IMR-90 (cell line): Measurements from ENCODE around the gene OPCML. TPM values are rescaled to one million over a fixed set of nuclear protein-coding genes. Genes with fewer than 3 reads are reported as not detected.

Experiments
- ATAC-seq: fragments of 200-7000 bp; cut with Tn5 transposase; 2 replicates; pipeline ENCODE4 v1.9.1; 2020; ENCODE audit warnings: low read depth, mild to moderate bottlenecking, moderate library complexity
- BruUV-seq: library from RNA; stranded (reverse); fragments of 400-500 nt; replicated peaks from 2 replicates; lab custom pipeline; 2021; lab: Mats Ljungman, UMichigan
- CTCF ChIA-PET: fragments of 300-600 bp; formaldehyde crosslinking; extraction: SDS; loops from one replicate; lab custom pipeline; 2021; ENCODE audit warnings: antibody characterized with exemption; lab: Yijun Ruan, JAX
- POLR2A ChIA-PET: fragments of 300-600 bp; sonication (Branson Sonifier 250); formaldehyde crosslinking; loops from one replicate; lab custom pipeline; 2022; ENCODE audit warnings: antibody characterized with exemption; ENCODE audit not compliant: unreplicated experiment; lab: Charles Lee
- DNase-seq: peaks from one replicate; pipeline ENCODE4 v3.0.0; 2013
- H2AFZ ChIP-seq: replicated peaks from 2 replicates; pipeline ENCODE3; 2013; ENCODE audit warnings: low read length, mild to moderate bottlenecking; ENCODE audit not compliant: poor library complexity
- H2AK5ac ChIP-seq: 2 replicates; pipeline ENCODE4 v1.6.1; 2013; ENCODE audit warnings: low read depth, low read length, inconsistent platforms
- H2AK9ac ChIP-seq: replicated peaks from 2 replicates; pipeline ENCODE3; 2013; ENCODE audit warnings: mild to moderate bottlenecking, low read depth, low read length, moderate library complexity; ENCODE audit not compliant: poor library complexity
- H2BK120ac ChIP-seq: 2 replicates; pipeline ENCODE4 v1.6.1; 2013; ENCODE audit warnings: low read depth, low read length, inconsistent platforms
- H2BK15ac ChIP-seq: 3 replicates; pipeline ENCODE4 v1.6.1; 2013; ENCODE audit warnings: low read depth, low read length, inconsistent platforms
- H2BK20ac ChIP-seq: 2 replicates; pipeline ENCODE4 v1.6.1; 2013; ENCODE audit warnings: low read depth, mild to moderate bottlenecking, inconsistent platforms, low read length, moderate library complexity
- H2BK5ac ChIP-seq: 2 replicates; pipeline ENCODE4 v1.6.1; 2013; ENCODE audit warnings: mild to moderate bottlenecking, low read depth, low read length, inconsistent platforms; ENCODE audit not compliant: poor library complexity, severe bottlenecking
- H3K14ac ChIP-seq: replicated peaks from 2 replicates; pipeline ENCODE4 v1.6.1; 2013; ENCODE audit warnings: low read depth, low read length, inconsistent platforms
- H3K18ac ChIP-seq: 2 replicates; pipeline ENCODE4 v1.6.1; 2013; ENCODE audit warnings: low read depth, low read length, control low read depth
- H3K23ac ChIP-seq: 2 replicates; pipeline ENCODE4 v1.6.1; 2013; ENCODE audit warnings: low read depth, low read length, inconsistent platforms
- H3K27ac ChIP-seq: 2 replicates; pipeline ENCODE4 v1.5.1; 2013; ENCODE audit warnings: mild to moderate bottlenecking, control low read depth, low read length; ENCODE audit not compliant: insufficient read depth
- H3K27me3 ChIP-seq: 2 replicates; pipeline ENCODE4 v1.6.1; 2013; ENCODE audit warnings: low read length; ENCODE audit not compliant: control insufficient read depth, insufficient read depth
- H3K36me3 ChIP-seq: 2 replicates; pipeline ENCODE4 v1.6.1; 2013; ENCODE audit warnings: low read length, mixed read lengths; ENCODE audit not compliant: control insufficient read depth, insufficient read depth
- H3K4ac ChIP-seq: 2 replicates; pipeline ENCODE4 v1.6.1; 2013; ENCODE audit warnings: low read depth, low read length, inconsistent platforms
- H3K4me1 ChIP-seq: 2 replicates; pipeline ENCODE4 v1.6.1; 2013; ENCODE audit warnings: low read length, mixed read lengths; ENCODE audit not compliant: control insufficient read depth, insufficient read depth
- H3K4me2 ChIP-seq: 2 replicates; pipeline ENCODE4 v1.6.1; 2013; ENCODE audit warnings: low read depth, mild to moderate bottlenecking, control low read depth, low read length, moderate library complexity
- H3K4me3 ChIP-seq: 2 replicates; pipeline ENCODE4 v1.5.1; 2013; ENCODE audit warnings: low read depth, mild to moderate bottlenecking, control low read depth, low read length, moderate library complexity; ENCODE audit not compliant: insufficient read depth
- H3K56ac ChIP-seq: 2 replicates; pipeline ENCODE4 v1.6.1; 2013; ENCODE audit warnings: low read length, inconsistent platforms; ENCODE audit not compliant: insufficient read depth; ENCODE audit errors: extremely low read depth
- H3K79me1 ChIP-seq, 2 experiments: 2 replicates each; pipeline ENCODE4 v1.6.1; 2013; ENCODE audit warnings: low read length in 2 of 2, inconsistent platforms in 1 of 2, low read depth in 1 of 2
- H3K9ac ChIP-seq: 2 replicates; pipeline ENCODE4 v1.6.1; 2013; ENCODE audit warnings: low read depth, low read length, control low read depth
- H3K9me1 ChIP-seq: 2 replicates; pipeline ENCODE4 v1.6.1; 2013; ENCODE audit warnings: low read length, inconsistent platforms; ENCODE audit not compliant: insufficient read depth
- H3K9me3 ChIP-seq: 2 replicates; pipeline ENCODE4 v1.6.1; 2013; ENCODE audit warnings: low read length; ENCODE audit not compliant: control insufficient read depth, insufficient read depth
- H4K20me1 ChIP-seq: 2 replicates; pipeline ENCODE4 v1.6.1; 2013; ENCODE audit warnings: low read length, inconsistent platforms; ENCODE audit not compliant: insufficient read depth
- H4K5ac ChIP-seq: 2 replicates; pipeline ENCODE4 v1.6.1; 2013; ENCODE audit warnings: mild to moderate bottlenecking, low read depth, low read length, control low read depth
- H4K8ac ChIP-seq, 2 experiments: 2 replicates each; pipeline ENCODE4 v1.6.1; 2013; ENCODE audit warnings: low read depth in 2 of 2, low read length in 2 of 2, control low read depth in 1 of 2, inconsistent platforms in 1 of 2
- H4K91ac ChIP-seq: 2 replicates; pipeline ENCODE4 v1.6.1; 2013; ENCODE audit warnings: low read depth, low read length, inconsistent platforms; ENCODE audit not compliant: insufficient read depth
- BHLHE40 ChIP-seq: fragments of 150-350 bp; IDR thresholded peaks from 2 replicates; pipeline ENCODE4 v1.6.1; 2016; ENCODE audit warnings: mild to moderate bottlenecking, low read depth, low read length
- CHD1 ChIP-seq: IDR thresholded peaks from 2 replicates; pipeline ENCODE4 v1.6.1; 2012; ENCODE audit warnings: low read depth, low read length, improper control_type of control experiment
- FOS ChIP-seq: fragments of 150-350 bp; IDR thresholded peaks from 2 replicates; pipeline ENCODE4 v1.6.1; 2016; ENCODE audit warnings: low read depth, low read length
- MAFK ChIP-seq: IDR thresholded peaks from 2 replicates; pipeline ENCODE4 v1.6.1; 2012; ENCODE audit warnings: low read depth, low read length, improper control_type of control experiment
- MAZ ChIP-seq: IDR thresholded peaks from 2 replicates; pipeline ENCODE4 v1.6.1; 2012; ENCODE audit warnings: low read depth, mild to moderate bottlenecking, low read length, improper control_type of control experiment, moderate library complexity, borderline replicate concordance
- POLR2A ChIP-seq: IDR thresholded peaks from 2 replicates; pipeline ENCODE4 v1.6.1; 2012; ENCODE audit warnings: mild to moderate bottlenecking, low read depth, low read length
- RAD21 ChIP-seq: IDR thresholded peaks from 2 replicates; pipeline ENCODE4 v1.6.1; 2012; ENCODE audit warnings: low read length, improper control_type of control experiment
- RCOR1 ChIP-seq: IDR thresholded peaks from 2 replicates; pipeline ENCODE4 v1.6.1; 2012; ENCODE audit warnings: mild to moderate bottlenecking, low read length, improper control_type of control experiment; ENCODE audit not compliant: insufficient replicate concordance
- RFX5 ChIP-seq: IDR thresholded peaks from 2 replicates; pipeline ENCODE4 v1.8.0; 2012; ENCODE audit warnings: low read depth, mild to moderate bottlenecking, low read length, moderate library complexity
- SMC3 ChIP-seq: fragments of 150-350 bp; IDR thresholded peaks from 2 replicates; pipeline ENCODE4 v1.6.1; 2016; ENCODE audit warnings: low read depth, mild to moderate bottlenecking, antibody characterized with exemption, low read length, moderate library complexity
- WGBS, 2 experiments: methylation state at CpG; one replicate each; pipeline versions ENCODE4 v1.1.5 to v1.1.7; 2013; ENCODE audit warnings: missing lambda C conversion rate in 2 of 2; ENCODE audit not compliant: insufficient read length in 1 of 2; ENCODE audit errors: extremely low coverage in 2 of 2; 5-methylcytosine and 5-hydroxymethylcytosine counted together
- dilution Hi-C: fragments of 300-500 bp; cut with HindIII; formaldehyde crosslinking; loops from one replicate; pipeline ENCODE4 v1.14.3; 2018; ENCODE audit warnings: low sequenced_read_pairs; ENCODE audit not compliant: unreplicated experiment
- in situ Hi-C: fragments of 300-500 bp; cut with MboI; formaldehyde crosslinking; loops from 3 replicates; pipeline ENCODE4 v1.14.3; 2019; ENCODE audit warnings: low sequenced_read_pairs, inconsistent platforms, mixed read lengths
- intact Hi-C: fragments of 100-400 bp; cut with micrococcal nuclease; formaldehyde crosslinking; loops from 2 replicates; pipeline ENCODE4 v1.10.0; 2022
- polyA plus RNA-seq, 3 experiments: library from polyadenylated mRNA; depleted of rRNA; stranded (reverse); fragments of >200 nt; gene quantifications; 2 replicates each; pipeline ENCODE4 v1.2.3, GENCODE V29; 2012; ENCODE audit warnings: low replicate concordance in 1 of 3
- total RNA-seq: library from RNA; depleted of rRNA; stranded (reverse); fragments of >200 nt; gene quantifications from 2 replicates; pipeline ENCODE4 v1.2.3, GENCODE V29; 2012
- TF ChIP-seq, protein P1 (sequence below): conservative IDR thresholded peaks from 2 replicates; pipeline ENCODE4 v1.5.1; 2012; ENCODE audit warnings: mild to moderate bottlenecking, low read depth, low read length, improper control_type of control experiment
- TF ChIP-seq, protein P2 (sequence below): fragments of 150-350 bp; IDR thresholded peaks from 2 replicates; pipeline ENCODE4 v1.6.1; 2016; ENCODE audit warnings: low read depth, mild to moderate bottlenecking, low read length, moderate library complexity, borderline replicate concordance
- TF ChIP-seq, protein P3 (sequence below): fragments of 150-350 bp; IDR thresholded peaks from 2 replicates; pipeline ENCODE4 v1.6.1; 2017; ENCODE audit warnings: mild to moderate bottlenecking, antibody characterized with exemption, low read length, low read depth

OPCML gene
- total and polyA plus RNA-seq, 2 of the 4 experiments (the other 2 are of a cell fraction) = under 0.01 to 2.6 TPM

DNA sequence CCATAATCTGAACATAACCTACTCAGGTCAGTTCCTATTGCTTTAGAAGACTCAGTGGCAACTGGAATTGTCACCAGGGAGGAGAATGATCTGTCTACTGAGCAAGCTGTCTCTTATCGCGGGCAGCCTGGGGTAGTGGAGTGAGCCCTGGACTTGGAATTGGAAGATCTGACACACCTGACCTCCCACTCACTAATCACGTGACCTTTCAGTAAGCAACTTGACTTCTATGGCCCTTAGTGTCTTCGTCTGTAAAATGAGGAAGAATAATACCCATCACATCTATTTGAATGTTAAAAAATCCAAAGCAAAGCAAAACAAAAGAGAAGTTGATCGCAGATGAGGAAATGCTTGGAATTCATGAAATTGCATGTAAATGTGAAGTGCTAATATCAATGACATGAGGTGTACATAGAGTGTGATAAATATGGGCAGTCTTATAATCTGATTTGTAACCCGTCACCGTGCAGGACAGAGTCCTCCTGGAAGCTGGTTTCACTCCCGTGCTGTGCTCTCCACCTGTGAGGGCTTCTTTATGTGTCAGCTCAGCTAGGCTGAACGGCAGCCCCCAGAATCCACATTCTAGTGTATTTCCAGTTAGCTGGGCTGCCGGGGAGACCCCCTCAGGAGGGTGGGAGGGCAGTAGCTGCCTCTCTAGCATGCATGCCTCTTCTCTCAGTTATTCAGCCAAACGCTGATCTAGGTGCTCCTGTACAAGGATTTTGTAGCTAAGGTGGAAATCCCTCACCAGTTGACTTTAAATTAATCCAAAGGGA is 482.9 kb downstream of the OPCML start:
- Histone ChIP-seq H3K4me2 (no peak overlapping the region), H3K9ac (no peak overlapping the region), H3K9me3 (no peaks in the 10 kb centered on the region), H3K56ac (no peak overlapping the region), H4K8ac (no peak overlapping the region), H2BK5ac (no peak overlapping the region), H2AK5ac (no peak overlapping the region), H3K36me3 (no peaks in the 10 kb centered on the region), H3K23ac (no peak overlapping the region), H3K4ac (no peak overlapping the region), H2BK15ac (no peak overlapping the region), H3K18ac (no peak overlapping the region), H4K5ac (no peak overlapping the region), H3K4me3 (no peak overlapping the region), H3K79me1 (no peaks in the 10 kb centered on the region), H3K4me1 (no peaks in the 10 kb centered on the region), H2BK120ac (no peak overlapping the region), H2BK20ac (no peak overlapping the region), H4K20me1 (no peaks in the 10 kb centered on the region), H3K27me3 (no peaks in the 10 kb centered on the region), H4K91ac (no peak overlapping the region), H3K14ac (no peak overlapping the region), H3K27ac (no peak overlapping the region), H2AK9ac (no peak overlapping the region), H3K9me1 (no peaks in the 10 kb centered on the region), H2AFZ (no peak overlapping the region)
- CTCF ChIA-PET = no interaction called here
- dilution Hi-C loops (no loop called here), in situ Hi-C loops (no loop called here), intact Hi-C loops (no loop called here)
- ATAC-seq (no peak), DNase-seq (no peak)
- BruUV-seq = no TSS peak
- no CpG with 5 or more reads among the region's 11 CpGs for WGBS, 2 experiments
- POLR2A ChIA-PET = no interaction called here
- no peak for TF ChIP-seq BHLHE40
- TF ChIP-seq, protein P1, sequence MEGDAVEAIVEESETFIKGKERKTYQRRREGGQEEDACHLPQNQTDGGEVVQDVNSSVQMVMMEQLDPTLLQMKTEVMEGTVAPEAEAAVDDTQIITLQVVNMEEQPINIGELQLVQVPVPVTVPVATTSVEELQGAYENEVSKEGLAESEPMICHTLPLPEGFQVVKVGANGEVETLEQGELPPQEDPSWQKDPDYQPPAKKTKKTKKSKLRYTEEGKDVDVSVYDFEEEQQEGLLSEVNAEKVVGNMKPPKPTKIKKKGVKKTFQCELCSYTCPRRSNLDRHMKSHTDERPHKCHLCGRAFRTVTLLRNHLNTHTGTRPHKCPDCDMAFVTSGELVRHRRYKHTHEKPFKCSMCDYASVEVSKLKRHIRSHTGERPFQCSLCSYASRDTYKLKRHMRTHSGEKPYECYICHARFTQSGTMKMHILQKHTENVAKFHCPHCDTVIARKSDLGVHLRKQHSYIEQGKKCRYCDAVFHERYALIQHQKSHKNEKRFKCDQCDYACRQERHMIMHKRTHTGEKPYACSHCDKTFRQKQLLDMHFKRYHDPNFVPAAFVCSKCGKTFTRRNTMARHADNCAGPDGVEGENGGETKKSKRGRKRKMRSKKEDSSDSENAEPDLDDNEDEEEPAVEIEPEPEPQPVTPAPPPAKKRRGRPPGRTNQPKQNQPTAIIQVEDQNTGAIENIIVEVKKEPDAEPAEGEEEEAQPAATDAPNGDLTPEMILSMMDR = no peak
- TF ChIP-seq CHD1 = no peak
- TF ChIP-seq, protein P2, sequence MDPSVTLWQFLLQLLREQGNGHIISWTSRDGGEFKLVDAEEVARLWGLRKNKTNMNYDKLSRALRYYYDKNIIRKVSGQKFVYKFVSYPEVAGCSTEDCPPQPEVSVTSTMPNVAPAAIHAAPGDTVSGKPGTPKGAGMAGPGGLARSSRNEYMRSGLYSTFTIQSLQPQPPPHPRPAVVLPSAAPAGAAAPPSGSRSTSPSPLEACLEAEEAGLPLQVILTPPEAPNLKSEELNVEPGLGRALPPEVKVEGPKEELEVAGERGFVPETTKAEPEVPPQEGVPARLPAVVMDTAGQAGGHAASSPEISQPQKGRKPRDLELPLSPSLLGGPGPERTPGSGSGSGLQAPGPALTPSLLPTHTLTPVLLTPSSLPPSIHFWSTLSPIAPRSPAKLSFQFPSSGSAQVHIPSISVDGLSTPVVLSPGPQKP = no peak
- TF ChIP-seq RFX5 = no peak
- TF ChIP-seq, protein P3, sequence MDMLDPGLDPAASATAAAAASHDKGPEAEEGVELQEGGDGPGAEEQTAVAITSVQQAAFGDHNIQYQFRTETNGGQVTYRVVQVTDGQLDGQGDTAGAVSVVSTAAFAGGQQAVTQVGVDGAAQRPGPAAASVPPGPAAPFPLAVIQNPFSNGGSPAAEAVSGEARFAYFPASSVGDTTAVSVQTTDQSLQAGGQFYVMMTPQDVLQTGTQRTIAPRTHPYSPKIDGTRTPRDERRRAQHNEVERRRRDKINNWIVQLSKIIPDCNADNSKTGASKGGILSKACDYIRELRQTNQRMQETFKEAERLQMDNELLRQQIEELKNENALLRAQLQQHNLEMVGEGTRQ = no peak; the same call in 1 of the 2 replicates
- no peak for TF ChIP-seq MAZ
- TF ChIP-seq MAFK = no peak
- TF ChIP-seq RAD21 = no peak
- no peak for TF ChIP-seq POLR2A
- TF ChIP-seq SMC3 = no peak
- TF ChIP-seq FOS = no peak
- TF ChIP-seq RCOR1 = no peak
